Adrenal gland (tissue), 5 donors: ENCODE measurements around the gene C1QTNF8.

ENCODE experiments used
- POLR2A ChIP-seq, 2 donors: fragments of 450-650 bp; IDR thresholded peaks; one replicate each; pipeline ENCODE4 v1.6.1; 2017; ENCODE audit warnings: antibody characterized with exemption in 2 of 2, mild to moderate bottlenecking in 2 of 2, moderate library complexity in 1 of 2
- TF ChIP-seq, protein P1 (sequence below), 6 experiments: fragments of 450-650 bp in 4 of 6; fragments of 200-600 bp in 2 of 6; sonication (generic) in 1 of 6; IDR thresholded peaks; 1 replicate in 5 of 6; 2 replicates in 1 of 6; pipeline versions ENCODE4 v1.5.1 to v1.8.0; 2016 to 2021; ENCODE audit warnings: antibody characterized with exemption in 6 of 6, mild to moderate bottlenecking in 2 of 6, moderate library complexity in 1 of 6
- donor health status: DM: no; HTN: no; CAD: no.

DNA sequence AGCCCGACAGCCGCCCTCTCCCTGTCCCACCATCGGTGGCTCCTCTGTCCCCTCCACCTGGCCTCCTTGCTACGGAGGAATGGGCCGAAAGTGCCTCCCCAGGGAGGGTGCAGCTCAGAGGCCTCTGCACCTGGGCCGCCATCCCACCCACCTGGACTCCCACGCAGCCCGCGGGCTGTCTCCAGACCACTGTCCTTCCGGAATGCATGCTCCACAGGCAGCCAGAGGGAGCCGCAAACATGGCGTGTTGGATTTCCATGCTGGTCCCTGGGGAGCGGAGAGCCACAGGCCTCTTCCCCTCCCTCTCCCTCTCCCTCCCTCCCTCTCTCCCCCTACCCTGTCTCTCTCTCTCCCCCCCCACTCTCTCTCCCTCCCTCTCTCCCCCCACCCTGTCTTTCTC is 20.5 kb downstream of the C1QTNF8 start:
- no peak for TF ChIP-seq POLR2A (IDR thresholded peaks at IDR 0.05)
- TF ChIP-seq, protein P1, sequence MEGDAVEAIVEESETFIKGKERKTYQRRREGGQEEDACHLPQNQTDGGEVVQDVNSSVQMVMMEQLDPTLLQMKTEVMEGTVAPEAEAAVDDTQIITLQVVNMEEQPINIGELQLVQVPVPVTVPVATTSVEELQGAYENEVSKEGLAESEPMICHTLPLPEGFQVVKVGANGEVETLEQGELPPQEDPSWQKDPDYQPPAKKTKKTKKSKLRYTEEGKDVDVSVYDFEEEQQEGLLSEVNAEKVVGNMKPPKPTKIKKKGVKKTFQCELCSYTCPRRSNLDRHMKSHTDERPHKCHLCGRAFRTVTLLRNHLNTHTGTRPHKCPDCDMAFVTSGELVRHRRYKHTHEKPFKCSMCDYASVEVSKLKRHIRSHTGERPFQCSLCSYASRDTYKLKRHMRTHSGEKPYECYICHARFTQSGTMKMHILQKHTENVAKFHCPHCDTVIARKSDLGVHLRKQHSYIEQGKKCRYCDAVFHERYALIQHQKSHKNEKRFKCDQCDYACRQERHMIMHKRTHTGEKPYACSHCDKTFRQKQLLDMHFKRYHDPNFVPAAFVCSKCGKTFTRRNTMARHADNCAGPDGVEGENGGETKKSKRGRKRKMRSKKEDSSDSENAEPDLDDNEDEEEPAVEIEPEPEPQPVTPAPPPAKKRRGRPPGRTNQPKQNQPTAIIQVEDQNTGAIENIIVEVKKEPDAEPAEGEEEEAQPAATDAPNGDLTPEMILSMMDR (IDR thresholded peaks at IDR 0.05), result no peak
